Spleen (tissue), 11 donors: Measurements from ENCODE around the gene PIGQ. TPM values are rescaled to one million over a fixed set of nuclear protein-coding genes. Genes with fewer than 3 reads are reported as not detected.

Experiments used
- DNase-seq: peaks from one replicate; pipeline ENCODE4 v3.0.0-alpha.2; 2020
- H3K27ac ChIP-seq, 8 donors: fragments of 200-600 bp; sonication (generic) in 7 of 8; 1 replicate in 4 of 8; 2 replicates in 4 of 8; pipeline versions ENCODE4 v1.5.0 to v1.8.0; 2016 to 2021; ENCODE audit warnings: inconsistent platforms in 4 of 8, mild to moderate bottlenecking in 4 of 8, moderate library complexity in 1 of 8
- H3K27me3 ChIP-seq, 7 donors: fragments of 200-600 bp; sonication (generic) in 6 of 7; replicated peaks in 1 of 7; 1 replicate in 4 of 7; 2 replicates in 3 of 7; pipeline versions ENCODE4 v1.5.0 to v1.8.0; 2016 to 2021; ENCODE audit warnings: inconsistent platforms in 3 of 7, mild to moderate bottlenecking in 1 of 7
- H3K36me3 ChIP-seq, 6 donors: fragments of 200-600 bp; sonication (generic) in 5 of 6; 1 replicate in 4 of 6; 2 replicates in 2 of 6; pipeline versions ENCODE4 v1.5.0 to v1.8.0; 2016 to 2021; ENCODE audit warnings: inconsistent platforms in 2 of 6
- H3K4me1 ChIP-seq, 6 donors: fragments of 200-600 bp; sonication (generic) in 5 of 6; 1 replicate in 3 of 6; 2 replicates in 3 of 6; pipeline versions ENCODE4 v1.5.0 to v1.8.0; 2016 to 2021; ENCODE audit warnings: inconsistent platforms in 3 of 6
- H3K4me3 ChIP-seq, 8 donors: fragments of 200-600 bp; sonication (generic) in 7 of 8; 1 replicate in 4 of 8; 2 replicates in 4 of 8; pipeline versions ENCODE4 v1.5.0 to v1.8.0; 2016 to 2021; ENCODE audit warnings: inconsistent platforms in 4 of 8, mild to moderate bottlenecking in 4 of 8, moderate library complexity in 2 of 8
- H3K9me3 ChIP-seq, 8 donors: fragments of 200-600 bp; sonication (generic) in 7 of 8; 1 replicate in 4 of 8; 2 replicates in 4 of 8; pipeline versions ENCODE4 v1.5.0 to v1.8.0; 2016 to 2021; ENCODE audit warnings: inconsistent platforms in 4 of 8
- POLR2A ChIP-seq, 3 donors: fragments of 450-650 bp; IDR thresholded peaks; one replicate each; pipeline ENCODE4 v1.5.1; 2017; ENCODE audit warnings: antibody characterized with exemption in 3 of 3, mild to moderate bottlenecking in 1 of 3
- POLR2AphosphoS5 ChIP-seq, 3 donors: sonication (generic); formaldehyde crosslinking; IDR thresholded peaks; one replicate each; pipeline ENCODE4 v1.5.1; 2017; ENCODE audit warnings: antibody characterized with exemption in 3 of 3
- WGBS, 5 donors: extraction: QIAGEN DNeasy Blood & Tissue Kit in 3 of 5; methylation state at CpG; one replicate each; pipeline versions ENCODE4 v1.1.5 to v1.1.7; 2013 to 2018; 5-methylcytosine and 5-hydroxymethylcytosine counted together
- intact Hi-C: fragments of 100-400 bp; cut with DNase I; formaldehyde crosslinking; loops from one replicate; pipeline ENCODE4 v1.15.0; 2023; ENCODE audit warnings: low total_unique reads
- polyA plus RNA-seq, 3 donors: library from polyadenylated mRNA; stranded (reverse); fragments of 200-250 nt; gene quantifications; one replicate each; pipeline ENCODE4 v1.2.1, GENCODE V29; 2013
- total RNA-seq, 7 donors: library from RNA; depleted of rRNA in 3 of 7; stranded (reverse); fragments of >200 nt in 3 of 7; fragmentation: NEBNext Ultra II Directional in 4 of 7; extraction: Animal tissue kit (Norgen Biotek cat#: 25700) in 4 of 7; gene quantifications; one replicate each; pipeline versions ENCODE4 v1.1.0 to v1.2.1, GENCODE V29; 2016 to 2021
- TF ChIP-seq, protein P1 (sequence below), 11 experiments: fragments of 200-600 bp in 7 of 11; fragments of 450-650 bp in 4 of 11; sonication (generic) in 4 of 11; IDR thresholded peaks in 8 of 11; conservative IDR thresholded peaks in 3 of 11; 1 replicate in 7 of 11; 2 replicates in 4 of 11; pipeline versions ENCODE4 v1.4.0 to v1.8.0; 2016 to 2021; ENCODE audit warnings: antibody characterized with exemption in 11 of 11, inconsistent platforms in 4 of 11, mild to moderate bottlenecking in 1 of 11
- donor health status: healthy with polysubstance abuse.
- donor health status: DM: no; HTN: no; CAD: no; lungs with moderate emphysema.
- donor health status: DM: no; HTN: no; CAD: no.
- donor health status: Bipolar disorder and iron deficiency.
- donor health status: healthy.
- donor health status: DM: no; HTN: no; CAD: no.
- donor health status: DM: yes; HTN: yes; CAD: no.

Gene PIGQ
- total and polyA plus RNA-seq, 10 donors = 20.7 to 70.5 (median 39.8) TPM

DNA sequence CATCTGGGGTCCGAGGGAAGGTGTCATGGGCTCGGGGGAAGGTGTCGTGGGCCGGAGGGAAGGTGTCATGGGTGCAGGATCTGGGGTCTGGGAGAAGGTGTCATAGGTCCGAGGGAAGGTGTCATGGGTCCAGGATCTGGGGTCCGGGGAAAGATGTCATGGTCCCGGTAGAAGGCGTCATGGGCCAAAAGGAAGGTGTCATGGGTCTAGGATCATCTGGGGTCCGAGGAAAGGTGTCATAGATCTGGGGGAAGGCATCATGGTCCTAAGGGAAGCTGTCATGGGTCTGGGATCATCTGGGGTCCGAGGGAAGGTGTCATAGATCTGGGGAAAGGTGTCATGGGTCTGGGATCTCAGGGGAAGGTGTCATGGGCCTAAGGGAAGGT lies 21.0 kb downstream of the PIGQ start:
- 52 to 67% (median 60%) methylated on average over 10 of the region's 10 CpGs for WGBS, 5 donors
- DNase-seq = no peak
- H3K27ac ChIP-seq = peak overlapping the region in 4 of 8 donors; percentile 85 to 100 (median 98)
- peaks cover 26 to 76% (median 60%) of the 10 kb centered on the region in 6 donors for H3K4me1 ChIP-seq
- H3K36me3 ChIP-seq = peaks cover 0 to 13% (median 0%) of the 10 kb centered on the region in 6 donors
- no peaks in the 10 kb centered on the region for H3K9me3 ChIP-seq
- peaks cover 0 to 2% (median 0%) of the 10 kb centered on the region in 7 donors for H3K27me3 ChIP-seq
- intact Hi-C loops = no loop called here
- no peak for TF ChIP-seq POLR2AphosphoS5 (IDR thresholded peaks at IDR 0.05)
- TF ChIP-seq POLR2A (IDR thresholded peaks at IDR 0.05) = no peak
- TF ChIP-seq, protein P1, sequence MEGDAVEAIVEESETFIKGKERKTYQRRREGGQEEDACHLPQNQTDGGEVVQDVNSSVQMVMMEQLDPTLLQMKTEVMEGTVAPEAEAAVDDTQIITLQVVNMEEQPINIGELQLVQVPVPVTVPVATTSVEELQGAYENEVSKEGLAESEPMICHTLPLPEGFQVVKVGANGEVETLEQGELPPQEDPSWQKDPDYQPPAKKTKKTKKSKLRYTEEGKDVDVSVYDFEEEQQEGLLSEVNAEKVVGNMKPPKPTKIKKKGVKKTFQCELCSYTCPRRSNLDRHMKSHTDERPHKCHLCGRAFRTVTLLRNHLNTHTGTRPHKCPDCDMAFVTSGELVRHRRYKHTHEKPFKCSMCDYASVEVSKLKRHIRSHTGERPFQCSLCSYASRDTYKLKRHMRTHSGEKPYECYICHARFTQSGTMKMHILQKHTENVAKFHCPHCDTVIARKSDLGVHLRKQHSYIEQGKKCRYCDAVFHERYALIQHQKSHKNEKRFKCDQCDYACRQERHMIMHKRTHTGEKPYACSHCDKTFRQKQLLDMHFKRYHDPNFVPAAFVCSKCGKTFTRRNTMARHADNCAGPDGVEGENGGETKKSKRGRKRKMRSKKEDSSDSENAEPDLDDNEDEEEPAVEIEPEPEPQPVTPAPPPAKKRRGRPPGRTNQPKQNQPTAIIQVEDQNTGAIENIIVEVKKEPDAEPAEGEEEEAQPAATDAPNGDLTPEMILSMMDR (IDR thresholded peaks at IDR 0.05 in 8 of 11, conservative IDR thresholded peaks at IDR 0.05 in 3 of 11) = no peak
- H3K4me3 ChIP-seq = peak overlapping the region; percentile 51 to 96 (median 72)

DNA sequence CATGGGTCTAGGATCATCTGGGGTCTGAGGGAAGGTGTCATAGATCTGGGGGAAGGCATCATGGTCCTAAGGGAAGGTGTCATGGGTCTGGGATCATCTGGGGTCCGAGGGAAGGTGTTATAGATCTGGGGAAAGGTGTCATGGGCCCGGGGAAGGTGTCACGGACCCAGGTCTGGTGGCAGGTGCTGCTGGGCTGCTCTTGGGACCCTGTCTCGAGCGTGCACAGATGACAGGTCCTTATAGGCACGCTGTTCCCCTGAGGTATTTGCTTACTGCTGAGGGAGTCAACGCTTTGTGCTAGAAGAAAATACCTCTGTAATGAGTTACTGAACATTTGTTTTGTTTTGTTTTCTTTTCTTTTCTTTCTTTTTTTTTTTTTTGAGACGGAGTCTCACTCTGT lies 21.5 kb downstream of the PIGQ start:
- WGBS, 5 donors = 77 to 95% (median 87%) methylated on average over 7 to 8 of the region's 8 CpGs
- Histone ChIP-seq H3K4me1 (peaks cover 26 to 80% (median 62%) of the 10 kb centered on the region in 6 donors), H3K27me3 (no peaks in the 10 kb centered on the region), H3K36me3 (peaks cover 0 to 14% (median under 1%) of the 10 kb centered on the region in 6 donors), H3K4me3 (peak overlapping the region in 4 of 8 donors; percentile 68 to 96 (median 82)), H3K27ac (peak overlapping the region in 1 of 8 donors; percentile 98), H3K9me3 (no peaks in the 10 kb centered on the region)
- TF ChIP-seq POLR2A (IDR thresholded peaks at IDR 0.05) (no peak), POLR2AphosphoS5 (IDR thresholded peaks at IDR 0.05) (no peak)
- TF ChIP-seq, protein P1 (IDR thresholded peaks at IDR 0.05 in 8 of 11, conservative IDR thresholded peaks at IDR 0.05 in 3 of 11) = no peak
- no peak for DNase-seq
- intact Hi-C loops = no loop called here

DNA sequence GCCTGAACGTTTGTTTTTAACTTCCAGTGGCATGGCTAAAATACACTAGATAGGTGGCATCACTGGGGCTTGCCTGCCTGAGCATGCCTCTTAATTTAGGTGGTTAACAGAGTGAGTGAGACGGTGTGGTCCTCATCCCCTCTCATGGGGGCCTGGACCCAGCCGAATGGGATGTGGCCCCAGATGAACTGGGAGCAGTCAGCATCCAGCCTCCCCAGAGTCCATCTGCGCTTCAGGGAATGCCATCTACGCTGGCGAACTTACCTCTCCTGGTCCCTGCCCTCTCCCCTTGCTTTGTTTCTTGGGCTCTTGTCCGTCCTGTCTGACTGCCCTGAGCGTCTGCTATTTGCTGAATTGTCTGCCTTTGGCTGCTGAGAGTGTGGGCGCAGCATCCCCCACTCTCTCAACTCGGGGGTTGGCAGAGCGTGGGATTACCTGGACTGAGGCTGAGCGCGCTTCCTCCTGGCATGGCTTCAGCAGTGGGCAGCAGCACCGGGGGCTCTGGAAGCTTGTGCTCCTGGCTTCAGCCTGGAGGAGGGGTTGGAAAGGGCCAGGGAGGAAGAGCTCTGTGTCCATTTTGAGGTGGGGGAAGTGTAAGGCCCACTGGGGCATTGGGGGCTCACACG lies 22.2 kb downstream of the PIGQ start:
- H3K36me3 ChIP-seq = peaks cover 0 to 22% (median 2%) of the 10 kb centered on the region in 6 donors
- TF ChIP-seq POLR2AphosphoS5 (IDR thresholded peaks at IDR 0.05) = no peak
- TF ChIP-seq, protein P1 (IDR thresholded peaks at IDR 0.05 in 8 of 11, conservative IDR thresholded peaks at IDR 0.05 in 3 of 11) = no peak
- no peak for TF ChIP-seq POLR2A (IDR thresholded peaks at IDR 0.05)
- no peaks in the 10 kb centered on the region for H3K27me3 ChIP-seq
- 77 to 95% (median 77%) methylated on average over 12 to 15 of the region's 15 CpGs for WGBS, 5 donors
- H3K4me1 ChIP-seq = peaks cover 26 to 84% (median 64%) of the 10 kb centered on the region in 6 donors
- peak overlapping the region in 6 of 8 donors; percentile 41 to 84 (median 72) for H3K27ac ChIP-seq
- peak overlapping the region in 2 of 8 donors; percentile 6 to 32 for H3K4me3 ChIP-seq
- DNase-seq = peak; percentile 77
- intact Hi-C loops = no loop called here
- H3K9me3 ChIP-seq = no peaks in the 10 kb centered on the region

DNA sequence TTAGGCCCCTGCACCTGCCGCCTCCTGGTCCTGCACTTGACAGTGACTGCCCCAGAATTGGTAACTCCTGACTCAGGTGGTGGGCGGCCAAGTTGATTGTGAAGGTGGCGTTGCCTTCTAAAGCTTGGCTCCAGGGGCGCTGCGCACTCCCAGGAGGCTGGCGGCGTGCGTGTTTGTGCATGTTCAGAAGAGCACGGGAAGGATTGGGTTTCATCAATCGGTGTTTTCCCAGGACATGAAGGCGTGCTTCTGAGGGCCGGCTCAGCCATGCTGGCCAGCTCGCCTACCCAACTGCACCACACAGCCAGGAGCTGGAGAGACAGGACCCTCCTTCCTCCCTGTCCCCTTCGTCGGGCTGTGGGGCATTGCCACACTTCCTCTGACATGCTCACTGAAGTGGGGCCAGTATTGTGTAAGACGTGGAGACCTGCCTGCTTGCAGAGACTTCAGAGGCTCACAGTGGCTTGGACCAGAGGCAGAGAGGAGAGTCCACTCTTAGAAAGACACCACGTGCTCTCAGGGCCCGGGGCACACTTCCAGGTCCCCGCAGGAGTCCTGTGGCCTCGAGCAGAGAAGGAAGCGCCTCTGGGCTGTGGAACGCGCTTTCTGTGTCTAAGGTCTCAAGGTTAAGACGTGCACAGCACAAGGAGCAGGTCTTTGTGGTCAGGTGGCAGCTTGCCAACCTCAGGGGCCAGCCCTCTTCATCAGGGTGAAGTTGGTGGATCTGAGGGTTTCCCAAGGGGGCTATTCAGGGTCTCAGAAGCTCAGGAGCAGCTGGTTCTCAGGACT lies 22.9 kb downstream of the PIGQ start:
- Histone ChIP-seq H3K4me3 (peak overlapping the region in 2 of 8 donors; percentile 6 to 32), H3K36me3 (peaks cover 0 to 27% (median 2%) of the 10 kb centered on the region in 6 donors), H3K27me3 (no peaks in the 10 kb centered on the region), H3K27ac (peak overlapping the region in 7 of 8 donors; percentile 41 to 84 (median 65)), H3K4me1 (peaks cover 20 to 79% (median 57%) of the 10 kb centered on the region in 6 donors), H3K9me3 (no peaks in the 10 kb centered on the region)
- intact Hi-C loops = no loop called here
- DNase-seq = peak; percentile 84
- TF ChIP-seq POLR2AphosphoS5 (IDR thresholded peaks at IDR 0.05) = peak; percentile 36 to 59 (median 51)
- TF ChIP-seq POLR2A (IDR thresholded peaks at IDR 0.05) = no peak
- TF ChIP-seq, protein P1 (IDR thresholded peaks at IDR 0.05 in 8 of 11, conservative IDR thresholded peaks at IDR 0.05 in 3 of 11) = peak in 1 of 11 experiments; percentile 8
- 46 to 71% (median 55%) methylated on average over 15 to 24 of the region's 24 CpGs for WGBS, 5 donors
